Spleen (tissue), 7 donors: ENCODE measurements around the gene PRKCD.

Source experiments
- POLR2A ChIP-seq, 3 donors: fragments of 450-650 bp; IDR thresholded peaks; one replicate each; pipeline ENCODE4 v1.5.1; 2017; ENCODE audit warnings: antibody characterized with exemption in 3 of 3, mild to moderate bottlenecking in 1 of 3
- POLR2AphosphoS5 ChIP-seq, 3 donors: sonication (generic); formaldehyde crosslinking; IDR thresholded peaks; one replicate each; pipeline ENCODE4 v1.5.1; 2017; ENCODE audit warnings: antibody characterized with exemption in 3 of 3
- TF ChIP-seq, protein P1 (sequence below), 11 experiments: fragments of 200-600 bp in 7 of 11; fragments of 450-650 bp in 4 of 11; sonication (generic) in 4 of 11; IDR thresholded peaks in 8 of 11; conservative IDR thresholded peaks in 3 of 11; 1 replicate in 7 of 11; 2 replicates in 4 of 11; pipeline versions ENCODE4 v1.4.0 to v1.8.0; 2016 to 2021; ENCODE audit warnings: antibody characterized with exemption in 11 of 11, inconsistent platforms in 4 of 11, mild to moderate bottlenecking in 1 of 11
- donor health status: DM: no; HTN: no; CAD: no; lungs with moderate emphysema.
- donor health status: DM: no; HTN: no; CAD: no.
- donor health status: DM: no; HTN: no; CAD: no.

DNA sequence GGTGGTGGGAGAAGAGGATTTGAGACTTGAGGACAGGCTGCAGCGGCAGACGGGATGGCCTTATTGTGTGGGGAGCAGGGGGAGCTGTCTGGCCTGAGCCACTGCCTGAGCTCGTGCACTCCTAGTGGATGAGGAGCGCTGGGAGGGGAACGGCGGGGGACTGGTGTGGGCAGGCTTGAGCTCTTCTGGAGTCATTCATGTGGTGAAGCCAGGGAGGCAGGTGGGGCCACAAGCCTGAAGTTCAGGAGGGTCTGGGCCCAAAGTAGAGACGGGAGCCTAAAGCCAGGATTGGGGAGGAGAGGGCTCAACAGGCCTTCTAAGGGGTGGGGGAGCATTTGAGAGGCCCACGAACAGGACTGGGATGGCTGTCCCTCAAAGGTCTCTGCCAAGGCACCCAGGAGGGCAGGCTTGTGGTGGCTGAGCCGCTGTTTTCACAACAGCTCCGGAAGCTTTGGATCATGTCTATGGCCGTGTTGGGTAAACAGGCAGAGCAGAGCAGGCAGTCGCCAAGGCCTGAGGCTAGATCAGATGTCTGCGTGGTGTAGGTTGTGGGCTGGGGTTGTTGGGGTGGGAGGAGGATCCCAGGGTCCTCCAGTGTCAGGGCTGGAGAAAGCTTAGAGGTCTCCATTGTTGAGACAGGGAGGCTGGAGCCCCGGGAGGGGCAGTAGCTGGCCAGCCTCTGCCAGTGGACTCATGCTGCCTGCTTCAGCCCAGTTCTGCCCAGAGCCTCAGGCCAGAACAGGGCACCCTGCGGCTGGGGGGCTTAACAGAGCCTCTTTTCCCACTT lies 8.2 kb downstream of the PRKCD start:
- TF ChIP-seq, protein P1, sequence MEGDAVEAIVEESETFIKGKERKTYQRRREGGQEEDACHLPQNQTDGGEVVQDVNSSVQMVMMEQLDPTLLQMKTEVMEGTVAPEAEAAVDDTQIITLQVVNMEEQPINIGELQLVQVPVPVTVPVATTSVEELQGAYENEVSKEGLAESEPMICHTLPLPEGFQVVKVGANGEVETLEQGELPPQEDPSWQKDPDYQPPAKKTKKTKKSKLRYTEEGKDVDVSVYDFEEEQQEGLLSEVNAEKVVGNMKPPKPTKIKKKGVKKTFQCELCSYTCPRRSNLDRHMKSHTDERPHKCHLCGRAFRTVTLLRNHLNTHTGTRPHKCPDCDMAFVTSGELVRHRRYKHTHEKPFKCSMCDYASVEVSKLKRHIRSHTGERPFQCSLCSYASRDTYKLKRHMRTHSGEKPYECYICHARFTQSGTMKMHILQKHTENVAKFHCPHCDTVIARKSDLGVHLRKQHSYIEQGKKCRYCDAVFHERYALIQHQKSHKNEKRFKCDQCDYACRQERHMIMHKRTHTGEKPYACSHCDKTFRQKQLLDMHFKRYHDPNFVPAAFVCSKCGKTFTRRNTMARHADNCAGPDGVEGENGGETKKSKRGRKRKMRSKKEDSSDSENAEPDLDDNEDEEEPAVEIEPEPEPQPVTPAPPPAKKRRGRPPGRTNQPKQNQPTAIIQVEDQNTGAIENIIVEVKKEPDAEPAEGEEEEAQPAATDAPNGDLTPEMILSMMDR (IDR thresholded peaks at IDR 0.05 in 8 of 11, conservative IDR thresholded peaks at IDR 0.05 in 3 of 11) = no peak
- TF ChIP-seq POLR2A (IDR thresholded peaks at IDR 0.05) = no peak
- no peak for TF ChIP-seq POLR2AphosphoS5 (IDR thresholded peaks at IDR 0.05)
